KOPT-K1 (cell line): ENCODE results near the gene NKAP.
"Not testable (repeated sequence)": the region's sequence is repeated elsewhere in the genome, so short reads cannot be mapped to it uniquely, and the experiment has no call there.

Source experiments
- H3K27ac ChIP-seq: fragments of 200-600 bp; sonication (generic); 2 replicates; pipeline ENCODE4 v1.5.1; 2016; ENCODE audit warnings: antibody characterized with exemption, mild to moderate bottlenecking, low read depth, low read length; ENCODE audit not compliant: poor library complexity, severe bottlenecking
- H3K36me3 ChIP-seq: fragments of 200-600 bp; sonication (generic); 2 replicates; pipeline ENCODE4 v1.5.1; 2017; ENCODE audit warnings: antibody characterized with exemption, mild to moderate bottlenecking, low read length, moderate library complexity; ENCODE audit not compliant: insufficient read depth
- H3K9me3 ChIP-seq: fragments of 200-600 bp; sonication (generic); 2 replicates; pipeline ENCODE4 v1.5.1; 2017; ENCODE audit warnings: antibody characterized with exemption, low read length, mild to moderate bottlenecking; ENCODE audit not compliant: insufficient read depth, poor library complexity, severe bottlenecking

Gene NKAP

GRCh38 chrX:119943185-119943988 lies at the start of gene NKAP:
TSS of gene NKAP (minus strand) at chrX:119943751. CDS start at chrX:119943605, 146 bp downstream.
- Histone ChIP-seq H3K36me3 (no peaks in the 10 kb centered on the region), H3K27ac (peak within 1 kb of the TSS; percentile 67), H3K9me3 (no peaks in the 10 kb centered on the region)

- no peaks in the 10 kb centered on the region for H3K9me3 ChIP-seq
- no peak overlapping the region for H3K27ac ChIP-seq
- no peaks in the 10 kb centered on the region for H3K36me3 ChIP-seq
These were observed 47.6 kb upstream of the NKAP start for GRCh38 chrX:119991005-119991787.

- H3K9me3 ChIP-seq: no peaks in the 10 kb centered on the region
- H3K27ac ChIP-seq: no peak overlapping the region
- no peaks in the 10 kb centered on the region for H3K36me3 ChIP-seq
These were observed 47.0 kb upstream of the NKAP start for GRCh38 chrX:119990556-119991004.

GRCh38 chrX:119989905-119990555 lies 46.5 kb upstream of the NKAP start:
- H3K9me3 ChIP-seq: no peaks in the 10 kb centered on the region
- no peaks in the 10 kb centered on the region for H3K36me3 ChIP-seq

GRCh38 chrX:119986203-119986602 lies 42.7 kb upstream of the NKAP start:
- no peaks in the 10 kb centered on the region for H3K9me3 ChIP-seq
- no peaks in the 10 kb centered on the region for H3K36me3 ChIP-seq
- no peak overlapping the region for H3K27ac ChIP-seq

More at GRCh38 chrX:119989905-119990555, 46.5 kb upstream of the NKAP start:
- H3K27ac ChIP-seq: no peak overlapping the region

- Histone ChIP-seq H3K9me3 (no peaks in the 10 kb centered on the region), H3K27ac (no peak overlapping the region), H3K36me3 (no peaks in the 10 kb centered on the region)
These were observed 41.1 kb upstream of the NKAP start for GRCh38 chrX:119984652-119985051.

GRCh38 chrX:119983494-119983893 lies 39.9 kb upstream of the NKAP start:
- Histone ChIP-seq H3K9me3 (no peaks in the 10 kb centered on the region), H3K27ac (no peak overlapping the region), H3K36me3 (no peaks in the 10 kb centered on the region)

- H3K27ac ChIP-seq: no peak overlapping the region
- no peaks in the 10 kb centered on the region for H3K9me3 ChIP-seq
- H3K36me3 ChIP-seq: no peaks in the 10 kb centered on the region
These were observed 38.6 kb upstream of the NKAP start for GRCh38 chrX:119982145-119982544.

GRCh38 chrX:119981286-119982070 lies 37.9 kb upstream of the NKAP start:
- no peaks in the 10 kb centered on the region for H3K36me3 ChIP-seq
- no peaks in the 10 kb centered on the region for H3K9me3 ChIP-seq
- no peak overlapping the region for H3K27ac ChIP-seq

- H3K27ac ChIP-seq, H3K36me3 ChIP-seq, H3K9me3 ChIP-seq: not testable (repeated sequence)
These were observed 33.6 kb upstream of the NKAP start for GRCh38 chrX:119977172-119977571.

GRCh38 chrX:119971184-119971583 lies 27.6 kb upstream of the NKAP start:
- Histone ChIP-seq H3K27ac (no peak overlapping the region), H3K36me3 (no peaks in the 10 kb centered on the region), H3K9me3 (no peaks in the 10 kb centered on the region)

GRCh38 chrX:119970574-119970973 lies 27.0 kb upstream of the NKAP start:
- H3K36me3 ChIP-seq: no peaks in the 10 kb centered on the region
- no peaks in the 10 kb centered on the region for H3K9me3 ChIP-seq
- no peak overlapping the region for H3K27ac ChIP-seq

GRCh38 chrX:119966837-119967236 lies 23.3 kb upstream of the NKAP start:
- H3K27ac ChIP-seq, H3K9me3 ChIP-seq, H3K36me3 ChIP-seq: not testable (repeated sequence)

GRCh38 chrX:119960625-119961024 lies 17.1 kb upstream of the NKAP start:
- no peak overlapping the region for H3K27ac ChIP-seq
- no peaks in the 10 kb centered on the region for H3K36me3 ChIP-seq
- peaks cover 8% of the 10 kb centered on the region for H3K9me3 ChIP-seq
